Iris pigment epithelial cell (primary cell): ENCODE results near the gene IAPP.
"Not testable (repeated sequence)": the region's sequence is repeated elsewhere in the genome, so short reads cannot be mapped to it uniquely, and the experiment has no call there.

Source experiments
- DNase-seq: peaks from one replicate; pipeline ENCODE4 v3.0.0-alpha.2; 2011; ENCODE audit warnings: low read depth

IAPP gene

GRCh38 chr12:21381320-21381719 is 8.6 kb downstream of the IAPP start:
- not testable (repeated sequence) for DNase-seq

GRCh38 chr12:21384261-21384660 is 11.6 kb downstream of the IAPP start:
- DNase-seq: peak; percentile 15

- DNase-seq: no peak
Observed at GRCh38 chr12:21387174-21387573, 14.5 kb downstream of the IAPP start.

- no peak for DNase-seq
Observed at GRCh38 chr12:21392384-21392783, 19.7 kb downstream of the IAPP start.

- DNase-seq: not testable (repeated sequence)
Observed at GRCh38 chr12:21394828-21395626, 22.3 kb downstream of the IAPP start.

- no peak for DNase-seq
Observed at GRCh38 chr12:21413369-21414277, 40.9 kb downstream of the IAPP start.

- DNase-seq: peak; percentile 63
Observed at GRCh38 chr12:21416511-21417121, 43.9 kb downstream of the IAPP start.

- DNase-seq: peak; percentile 16
Observed at GRCh38 chr12:21418398-21418797, 45.7 kb downstream of the IAPP start.

GRCh38 chr12:21419009-21419699 is 46.5 kb downstream of the IAPP start:
- not testable (repeated sequence) for DNase-seq

GRCh38 chr12:21428241-21428640 is 55.5 kb downstream of the IAPP start:
- DNase-seq: peak; percentile 77
